GM23338 (cell line): ENCODE results near the gene RFC5. TPM values are rescaled to one million over a fixed set of nuclear protein-coding genes. Genes with fewer than 3 reads are reported as not detected.

Experiments used
- ATAC-seq: fragments of 200-7000 bp; cut with Tn5 transposase; 3 replicates; pipeline ENCODE4 v1.9.1; 2020
- DNase-seq: peaks from one replicate; pipeline ENCODE4 v3.0.0-alpha.2; 2015; ENCODE audit warnings: low spot score
- H2AFZ ChIP-seq: fragments of 200-600 bp; sonication (generic); 2 replicates; pipeline ENCODE4 v1.8.0; 2016; ENCODE audit warnings: antibody characterized with exemption, mild to moderate bottlenecking, moderate library complexity
- H3F3A ChIP-seq: fragments of 200-600 bp; sonication (generic); replicated peaks from 2 replicates; pipeline ENCODE4 v1.8.0; 2017; ENCODE audit warnings: antibody characterized with exemption, mixed run types, low read depth
- H3K27ac ChIP-seq: fragments of 200-600 bp; sonication (generic); 2 replicates; pipeline ENCODE4 v1.6.1; 2016; ENCODE audit warnings: low read depth
- H3K27me3 ChIP-seq: fragments of 200-600 bp; sonication (generic); 2 replicates; pipeline ENCODE4 v1.8.0; 2016; ENCODE audit warnings: mild to moderate bottlenecking, mixed run types, moderate library complexity; ENCODE audit not compliant: insufficient read depth
- H3K36me3 ChIP-seq: fragments of 200-600 bp; sonication (generic); 2 replicates; pipeline ENCODE4 v1.8.0; 2016; ENCODE audit warnings: mild to moderate bottlenecking; ENCODE audit not compliant: insufficient read depth
- H3K4me1 ChIP-seq: fragments of 200-600 bp; sonication (generic); 2 replicates; pipeline ENCODE4 v1.8.0; 2016; ENCODE audit warnings: mild to moderate bottlenecking, moderate library complexity; ENCODE audit not compliant: insufficient read depth
- H3K4me2 ChIP-seq: fragments of 200-600 bp; sonication (generic); 2 replicates; pipeline ENCODE4 v1.7.1; 2017; ENCODE audit warnings: mixed run types
- H3K4me3 ChIP-seq: fragments of 200-600 bp; sonication (generic); 2 replicates; pipeline ENCODE4 v1.6.1; 2016; ENCODE audit warnings: mixed run types
- H3K79me2 ChIP-seq: fragments of 200-600 bp; sonication (generic); replicated peaks from 2 replicates; pipeline ENCODE4 v1.8.0; 2017; ENCODE audit warnings: mild to moderate bottlenecking; ENCODE audit not compliant: insufficient read depth
- H3K9me2 ChIP-seq: fragments of 200-600 bp; sonication (generic); 2 replicates; pipeline ENCODE4 v1.8.0; 2017; ENCODE audit not compliant: insufficient read depth
- H4K20me1 ChIP-seq: fragments of 200-600 bp; sonication (generic); replicated peaks from 2 replicates; pipeline ENCODE4 v1.8.0; 2017; ENCODE audit warnings: mild to moderate bottlenecking; ENCODE audit not compliant: insufficient read depth
- H3K27ac Mint-ChIP-seq: 2 replicates; pipeline ENCODE4 v1.8.0; 2020; ENCODE audit warnings: inconsistent platforms, mild to moderate bottlenecking, moderate library complexity, mixed read lengths
- H3K27me3 Mint-ChIP-seq: 3 replicates; pipeline ENCODE4 v1.8.0; 2022; ENCODE audit warnings: low read depth, mild to moderate bottlenecking, moderate library complexity, mixed read lengths, inconsistent platforms; ENCODE audit not compliant: insufficient read depth, poor library complexity
- H3K36me3 Mint-ChIP-seq: 3 replicates; pipeline ENCODE4 v1.8.0; 2021; ENCODE audit warnings: low read depth, mild to moderate bottlenecking, inconsistent platforms, moderate library complexity, mixed read lengths
- H3K4me1 Mint-ChIP-seq: 3 replicates; pipeline ENCODE4 v1.8.0; 2020; ENCODE audit warnings: mild to moderate bottlenecking, inconsistent platforms, mixed read lengths
- H3K4me3 Mint-ChIP-seq: 3 replicates; pipeline ENCODE4 v1.8.0; 2021; ENCODE audit warnings: moderate library complexity, mild to moderate bottlenecking, inconsistent platforms, mixed read lengths
- H3K9me3 Mint-ChIP-seq: 3 replicates; pipeline ENCODE4 v1.8.0; 2020; ENCODE audit warnings: moderate library complexity, mild to moderate bottlenecking, inconsistent platforms, mixed read lengths
- CREB1 ChIP-seq: fragments of 250-450 bp; sonication (Bioruptor Pico); IDR thresholded peaks from 2 replicates; pipeline ENCODE4 v1.5.0; 2020; ENCODE audit warnings: low read depth, mild to moderate bottlenecking, moderate library complexity
- ETS1 ChIP-seq: IDR thresholded peaks from 2 replicates; pipeline ENCODE4 v1.6.1; 2016; ENCODE audit warnings: antibody characterized with exemption
- EZH2 ChIP-seq: fragments of 200-600 bp; sonication (generic); IDR thresholded peaks from one replicate; pipeline ENCODE4 v1.8.0; 2017; ENCODE audit warnings: antibody characterized with exemption, mild to moderate bottlenecking, low read depth; ENCODE audit not compliant: unreplicated experiment
- EZH2phosphoT487 ChIP-seq: fragments of 200-600 bp; sonication (generic); IDR thresholded peaks from one replicate; pipeline ENCODE4 v1.8.1; 2018; ENCODE audit warnings: antibody characterized with exemption; ENCODE audit not compliant: unreplicated experiment
- JUNB ChIP-seq: IDR thresholded peaks from one replicate; pipeline ENCODE4 v1.6.1; 2016; ENCODE audit warnings: antibody characterized with exemption; ENCODE audit not compliant: unreplicated experiment
- NANOG ChIP-seq: IDR thresholded peaks from 2 replicates; pipeline ENCODE4 v1.6.1; 2016; ENCODE audit warnings: antibody characterized with exemption, borderline replicate concordance
- POLR2AphosphoS5 ChIP-seq: IDR thresholded peaks from 2 replicates; pipeline ENCODE4 v1.6.1; 2016; ENCODE audit warnings: antibody characterized with exemption, low read depth
- STAT1 ChIP-seq: IDR thresholded peaks from one replicate; pipeline ENCODE4 v1.6.1; 2016; ENCODE audit warnings: antibody characterized with exemption; ENCODE audit not compliant: unreplicated experiment
- ZNF114 ChIP-seq: fragments of 250-450 bp; sonication (Bioruptor Pico); IDR thresholded peaks from 2 replicates; pipeline ENCODE4 v1.5.0; 2020; ENCODE audit warnings: mild to moderate bottlenecking, moderate library complexity
- ZNF331 ChIP-seq: fragments of 250-450 bp; sonication (Bioruptor Pico); IDR thresholded peaks from 2 replicates; pipeline ENCODE4 v1.5.0; 2020; ENCODE audit warnings: low read depth, mild to moderate bottlenecking, moderate library complexity
- polyA plus RNA-seq: library from polyadenylated mRNA; unstranded; fragments of >200 nt; fragmentation: Nextera tagmentation; extraction: Ambion mirVana; gene quantifications from 2 replicates; pipeline ENCODE4 v1.2.1, GENCODE V29; 2016
- total RNA-seq: library from RNA; depleted of rRNA; stranded (reverse); fragments of >200 nt; shearing (Covaris generic); gene quantifications from 2 replicates; pipeline ENCODE4 v1.2.3, GENCODE V29; 2014
- TF ChIP-seq, protein P1 (sequence below), 2 experiments: fragments of 200-600 bp in 1 of 2; sonication (generic) in 1 of 2; conservative IDR thresholded peaks; 2 replicates each; pipeline versions ENCODE4 v1.5.1 to v1.6.1; 2016 to 2017; ENCODE audit warnings: antibody characterized with exemption in 2 of 2, low read depth in 2 of 2, mild to moderate bottlenecking in 2 of 2, moderate library complexity in 1 of 2
- TF ChIP-seq, protein P2 (sequence below): IDR thresholded peaks from one replicate; pipeline ENCODE4 v1.6.1; 2018; ENCODE audit warnings: antibody characterized with exemption; ENCODE audit not compliant: unreplicated experiment

RFC5 gene
- total and polyA plus RNA-seq, 2 experiments from 2014 or later: 35.0 to 53.2 TPM

DNA sequence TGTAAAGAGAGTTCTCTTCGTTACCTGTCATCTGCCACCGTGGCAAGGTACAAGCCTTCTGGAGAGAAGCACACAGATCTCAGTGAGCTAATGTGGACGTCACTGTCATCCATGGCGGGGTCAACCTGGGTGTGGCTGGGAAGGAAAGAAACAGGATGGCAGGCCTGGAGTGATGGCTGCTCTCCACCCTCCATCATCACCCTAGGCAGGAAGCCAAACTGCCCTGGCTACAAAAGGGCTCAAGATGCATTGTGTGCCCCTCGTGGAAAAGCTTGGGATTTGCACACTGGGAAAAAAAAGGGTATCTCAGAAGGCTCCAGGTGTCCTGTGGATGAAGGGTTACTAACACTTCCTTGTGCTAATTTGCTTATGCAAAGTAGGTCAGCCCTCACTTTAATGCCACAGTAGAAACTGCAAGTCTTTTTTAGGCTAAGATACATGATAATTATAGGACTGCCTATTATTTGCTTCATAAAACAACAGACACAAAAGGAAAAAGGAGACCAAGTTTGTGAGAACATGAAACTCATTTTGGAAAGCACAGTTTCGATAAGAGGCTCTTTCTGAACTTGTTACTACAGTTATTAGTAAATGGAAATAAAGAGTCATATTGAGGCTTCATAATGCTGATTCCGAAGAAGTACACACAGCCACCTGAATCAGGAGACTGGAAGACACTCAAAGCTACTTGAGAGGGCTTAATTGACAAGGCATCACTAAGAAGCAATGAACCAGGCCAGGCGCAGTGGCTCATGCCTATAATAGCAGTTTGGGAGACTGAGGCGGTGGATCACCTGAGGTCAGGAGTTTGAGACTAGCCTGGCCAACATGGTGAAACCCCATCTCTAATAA lies 18.9 kb downstream of the RFC5 start:
- H3K4me2 ChIP-seq: no peak overlapping the region
- H3K4me1 Mint-ChIP-seq: peaks cover 11% of the 10 kb centered on the region; the same call in 2 of the 3 replicates
- H3F3A ChIP-seq: peaks cover 23% of the 10 kb centered on the region

More for the DNA sequence above, 18.9 kb downstream of the RFC5 start:
- TF ChIP-seq ZNF114 (no peak), STAT1 (no peak), JUNB (no peak), NANOG (no peak), ETS1 (no peak), EZH2phosphoT487 (no peak), CREB1 (CRISPR knock-in tag) (no peak), ZNF331 (CRISPR knock-in tag) (no peak), EZH2 (no peak), POLR2AphosphoS5 (no peak)
- TF ChIP-seq, protein P1, sequence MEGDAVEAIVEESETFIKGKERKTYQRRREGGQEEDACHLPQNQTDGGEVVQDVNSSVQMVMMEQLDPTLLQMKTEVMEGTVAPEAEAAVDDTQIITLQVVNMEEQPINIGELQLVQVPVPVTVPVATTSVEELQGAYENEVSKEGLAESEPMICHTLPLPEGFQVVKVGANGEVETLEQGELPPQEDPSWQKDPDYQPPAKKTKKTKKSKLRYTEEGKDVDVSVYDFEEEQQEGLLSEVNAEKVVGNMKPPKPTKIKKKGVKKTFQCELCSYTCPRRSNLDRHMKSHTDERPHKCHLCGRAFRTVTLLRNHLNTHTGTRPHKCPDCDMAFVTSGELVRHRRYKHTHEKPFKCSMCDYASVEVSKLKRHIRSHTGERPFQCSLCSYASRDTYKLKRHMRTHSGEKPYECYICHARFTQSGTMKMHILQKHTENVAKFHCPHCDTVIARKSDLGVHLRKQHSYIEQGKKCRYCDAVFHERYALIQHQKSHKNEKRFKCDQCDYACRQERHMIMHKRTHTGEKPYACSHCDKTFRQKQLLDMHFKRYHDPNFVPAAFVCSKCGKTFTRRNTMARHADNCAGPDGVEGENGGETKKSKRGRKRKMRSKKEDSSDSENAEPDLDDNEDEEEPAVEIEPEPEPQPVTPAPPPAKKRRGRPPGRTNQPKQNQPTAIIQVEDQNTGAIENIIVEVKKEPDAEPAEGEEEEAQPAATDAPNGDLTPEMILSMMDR (conservative IDR thresholded peaks at IDR 0.05; ENCODE audit: low read depth in 2 of 2): no peak
- TF ChIP-seq, protein P2, sequence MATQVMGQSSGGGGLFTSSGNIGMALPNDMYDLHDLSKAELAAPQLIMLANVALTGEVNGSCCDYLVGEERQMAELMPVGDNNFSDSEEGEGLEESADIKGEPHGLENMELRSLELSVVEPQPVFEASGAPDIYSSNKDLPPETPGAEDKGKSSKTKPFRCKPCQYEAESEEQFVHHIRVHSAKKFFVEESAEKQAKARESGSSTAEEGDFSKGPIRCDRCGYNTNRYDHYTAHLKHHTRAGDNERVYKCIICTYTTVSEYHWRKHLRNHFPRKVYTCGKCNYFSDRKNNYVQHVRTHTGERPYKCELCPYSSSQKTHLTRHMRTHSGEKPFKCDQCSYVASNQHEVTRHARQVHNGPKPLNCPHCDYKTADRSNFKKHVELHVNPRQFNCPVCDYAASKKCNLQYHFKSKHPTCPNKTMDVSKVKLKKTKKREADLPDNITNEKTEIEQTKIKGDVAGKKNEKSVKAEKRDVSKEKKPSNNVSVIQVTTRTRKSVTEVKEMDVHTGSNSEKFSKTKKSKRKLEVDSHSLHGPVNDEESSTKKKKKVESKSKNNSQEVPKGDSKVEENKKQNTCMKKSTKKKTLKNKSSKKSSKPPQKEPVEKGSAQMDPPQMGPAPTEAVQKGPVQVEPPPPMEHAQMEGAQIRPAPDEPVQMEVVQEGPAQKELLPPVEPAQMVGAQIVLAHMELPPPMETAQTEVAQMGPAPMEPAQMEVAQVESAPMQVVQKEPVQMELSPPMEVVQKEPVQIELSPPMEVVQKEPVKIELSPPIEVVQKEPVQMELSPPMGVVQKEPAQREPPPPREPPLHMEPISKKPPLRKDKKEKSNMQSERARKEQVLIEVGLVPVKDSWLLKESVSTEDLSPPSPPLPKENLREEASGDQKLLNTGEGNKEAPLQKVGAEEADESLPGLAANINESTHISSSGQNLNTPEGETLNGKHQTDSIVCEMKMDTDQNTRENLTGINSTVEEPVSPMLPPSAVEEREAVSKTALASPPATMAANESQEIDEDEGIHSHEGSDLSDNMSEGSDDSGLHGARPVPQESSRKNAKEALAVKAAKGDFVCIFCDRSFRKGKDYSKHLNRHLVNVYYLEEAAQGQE: no peak
- H3K36me3 Mint-ChIP-seq: peaks cover 89% of the 10 kb centered on the region
- ATAC-seq: peak; percentile 38
- H3K79me2 ChIP-seq: no peaks in the 10 kb centered on the region
- H3K27ac Mint-ChIP-seq: peak overlapping the region; percentile 61; the same call in 1 of the 2 replicates
- H3K27me3 Mint-ChIP-seq: no peaks in the 10 kb centered on the region
- H3K27ac ChIP-seq: peak overlapping the region; percentile 35
- no peak for DNase-seq
- H3K27me3 ChIP-seq: no peaks in the 10 kb centered on the region
- H4K20me1 ChIP-seq: peaks cover 12% of the 10 kb centered on the region
- H2AFZ ChIP-seq: no peak overlapping the region
- H3K9me3 Mint-ChIP-seq: no peaks in the 10 kb centered on the region
- no peaks in the 10 kb centered on the region for H3K4me1 ChIP-seq
- peaks cover 57% of the 10 kb centered on the region for H3K36me3 ChIP-seq
- no peak overlapping the region for H3K4me3 Mint-ChIP-seq
- no peak overlapping the region for H3K4me3 ChIP-seq
- no peaks in the 10 kb centered on the region for H3K9me2 ChIP-seq
